K562 (cell line): ENCODE data around the gene GEMIN8. TPM values are rescaled to one million over a fixed set of nuclear protein-coding genes. Genes with fewer than 3 reads are reported as not detected.

Experiments used
- ARID2 ChIP-seq: fragments of 450-650 bp; IDR thresholded peaks from 2 replicates; pipeline ENCODE4 v1.6.1; 2017; ENCODE audit warnings: antibody characterized with exemption, mild to moderate bottlenecking
- ARNT ChIP-seq, 2 experiments: fragments of 450-650 bp; IDR thresholded peaks; 2 replicates each; pipeline ENCODE4 v1.6.1; 2016; ENCODE audit warnings: mild to moderate bottlenecking in 1 of 2
- DIDO1 ChIP-seq: fragments of 450-650 bp; IDR thresholded peaks from 2 replicates; pipeline ENCODE4 v1.6.1; 2016; ENCODE audit warnings: low read depth, missing biosample characterization, missing genetic modification characterization
- DPF2 ChIP-seq: fragments of 450-650 bp; IDR thresholded peaks from 2 replicates; pipeline ENCODE4 v1.6.1; 2016
- ESRRA ChIP-seq: fragments of 450-650 bp; IDR thresholded peaks from 2 replicates; pipeline ENCODE4 v1.6.1; 2014; ENCODE audit warnings: low read depth, mild to moderate bottlenecking, moderate library complexity, borderline replicate concordance
- FOXA1 ChIP-seq: fragments of 450-650 bp; IDR thresholded peaks from 2 replicates; pipeline ENCODE4 v1.6.1; 2016; ENCODE audit warnings: mild to moderate bottlenecking, borderline replicate concordance
- NELFE ChIP-seq: IDR thresholded peaks from 2 replicates; pipeline ENCODE4 v1.6.1; 2011; ENCODE audit warnings: mild to moderate bottlenecking; ENCODE audit not compliant: insufficient read depth, insufficient read length
- POLR2AphosphoS5 ChIP-seq: IDR thresholded peaks from 2 replicates; pipeline ENCODE4 v1.6.1; 2011; ENCODE audit warnings: mild to moderate bottlenecking, low read depth, low read length, moderate library complexity; ENCODE audit not compliant: control insufficient read depth, insufficient read depth
- RBM15 ChIP-seq: fragments of 200-400 bp; formaldehyde crosslinking; IDR thresholded peaks from 2 replicates; pipeline ENCODE4 v1.6.1; 2018; ENCODE audit warnings: mild to moderate bottlenecking, low read length, moderate library complexity; ENCODE audit not compliant: insufficient read depth
- SMARCA4 ChIP-seq: fragments of 450-650 bp; IDR thresholded peaks from 2 replicates; pipeline ENCODE4 v1.6.1; 2016
- STAT5B ChIP-seq: fragments of 250-450 bp; sonication (Bioruptor Pico); IDR thresholded peaks from 2 replicates; pipeline ENCODE4 v1.8.0; 2021; ENCODE audit warnings: mild to moderate bottlenecking, inconsistent platforms
- TAF15 ChIP-seq: fragments of 200-400 bp; formaldehyde crosslinking; IDR thresholded peaks from 2 replicates; pipeline ENCODE4 v1.6.1; 2017; ENCODE audit warnings: mild to moderate bottlenecking, low read depth, low read length, moderate library complexity
- ZNF408 ChIP-seq: fragments of 250-450 bp; sonication (Bioruptor Pico); IDR thresholded peaks from 2 replicates; pipeline ENCODE4 v1.4.0; 2020; ENCODE audit warnings: low read depth, mild to moderate bottlenecking, moderate library complexity
- ZNF507 ChIP-seq: conservative IDR thresholded peaks from 2 replicates; pipeline ENCODE4 v1.6.1; 2017; ENCODE audit warnings: missing genetic modification characterization, missing compliant biosample characterization
- ZNF583 ChIP-seq: fragments of 250-450 bp; sonication (Bioruptor Pico); IDR thresholded peaks from 2 replicates; pipeline ENCODE4 v1.4.0; 2020
- ZNF717 ChIP-seq: fragments of 250-450 bp; sonication (Bioruptor Pico); IDR thresholded peaks from 2 replicates; pipeline ENCODE4 v1.5.0; 2021
- ZNF76 ChIP-seq: fragments of 250-450 bp; sonication (Bioruptor Pico); IDR thresholded peaks from 2 replicates; pipeline ENCODE4 v1.4.0; 2020; ENCODE audit warnings: mild to moderate bottlenecking, moderate library complexity, borderline replicate concordance
- ZSCAN29 ChIP-seq: fragments of 450-650 bp; IDR thresholded peaks from 2 replicates; pipeline ENCODE4 v1.6.1; 2017
- polyA plus RNA-seq, 8 experiments: library from polyadenylated mRNA; depleted of rRNA in 4 of 8; stranded (reverse) in 5 of 8; unstranded in 3 of 8; fragments of >200 nt; fragmentation: Nextera tagmentation in 2 of 8; fragmentation: Illumina TruSeq in 1 of 8; extraction: Ambion mirVana in 2 of 8; extraction: Trizol in 1 of 8; gene quantifications; 2 replicates each; pipeline versions ENCODE4 v1.2.1 to v1.2.3, GENCODE V29; 2011 to 2014; ENCODE audit warnings: inconsistent platforms in 1 of 8, missing spikeins in 1 of 8
- total RNA-seq, 7 experiments: library from RNA; depleted of rRNA in 6 of 7; stranded (reverse); fragments of >200 nt in 6 of 7; fragmentation: Illumina TruSeq in 2 of 7; extraction: Trizol in 2 of 7; gene quantifications; 2 replicates each; pipeline versions ENCODE4 v1.2.1 to v1.2.3, GENCODE V29; 2011 to 2021; ENCODE audit warnings: low replicate concordance in 1 of 7
- TF ChIP-seq, protein P1 (sequence below): fragments of 450-650 bp; IDR thresholded peaks from 2 replicates; pipeline ENCODE4 v1.6.1; 2016; ENCODE audit warnings: low read depth, mild to moderate bottlenecking, moderate library complexity
- TF ChIP-seq, protein P2 (sequence below): fragments of 450-650 bp; IDR thresholded peaks from 2 replicates; pipeline ENCODE4 v1.6.1; 2016; ENCODE audit warnings: antibody characterized with exemption
- TF ChIP-seq, protein P3 (sequence below), 2 experiments: fragments of 200-800 bp in 1 of 2; sonication (Bioruptor generic) in 1 of 2; sonication (generic) in 1 of 2; formaldehyde crosslinking in 1 of 2; IDR thresholded peaks in 1 of 2; conservative IDR thresholded peaks in 1 of 2; 2 replicates each; pipeline versions ENCODE4 v1.5.0 to v1.6.1; 2016 to 2020; ENCODE audit warnings: missing compliant biosample characterization in 1 of 2, missing genetic modification characterization in 1 of 2, missing genetic modification reagents in 1 of 2
- TF ChIP-seq, protein P4 (sequence below): fragments of 250-450 bp; sonication (Bioruptor Pico); IDR thresholded peaks from 2 replicates; pipeline ENCODE4 v1.8.0; 2022; ENCODE audit warnings: moderate library complexity, mild to moderate bottlenecking, inconsistent platforms
- TF ChIP-seq, protein P5 (sequence below): fragments of 250-450 bp; sonication (Bioruptor Pico); IDR thresholded peaks from 2 replicates; pipeline ENCODE4 v1.4.0; 2020; ENCODE audit warnings: mild to moderate bottlenecking, moderate library complexity

Gene GEMIN8
- total and polyA plus RNA-seq, 9 of the 15 experiments (the other 6 are each of a cell fraction or from before 2014, with no cell fraction given), result 10.9 to 29.1 (median 16.9) TPM

DNA sequence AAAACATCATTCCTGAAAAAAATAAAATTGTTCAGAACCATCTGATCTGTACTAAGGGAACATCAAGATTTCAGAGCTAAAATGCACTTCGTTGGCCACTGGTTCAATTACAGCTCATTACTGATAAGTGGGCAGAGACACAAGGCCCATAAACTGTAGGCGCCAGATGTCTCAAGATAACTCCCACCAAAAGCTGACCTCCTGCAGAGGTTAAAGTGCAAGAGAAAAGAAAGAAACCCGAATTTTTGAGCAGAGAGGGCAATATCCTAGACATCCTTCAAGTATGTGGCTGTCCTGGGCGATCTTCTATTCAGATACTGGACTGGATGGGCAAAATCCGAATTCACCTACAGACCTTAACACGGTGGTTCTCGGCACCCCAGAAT is 660 bp downstream of the GEMIN8 start (continued):
- TF ChIP-seq, protein P1, sequence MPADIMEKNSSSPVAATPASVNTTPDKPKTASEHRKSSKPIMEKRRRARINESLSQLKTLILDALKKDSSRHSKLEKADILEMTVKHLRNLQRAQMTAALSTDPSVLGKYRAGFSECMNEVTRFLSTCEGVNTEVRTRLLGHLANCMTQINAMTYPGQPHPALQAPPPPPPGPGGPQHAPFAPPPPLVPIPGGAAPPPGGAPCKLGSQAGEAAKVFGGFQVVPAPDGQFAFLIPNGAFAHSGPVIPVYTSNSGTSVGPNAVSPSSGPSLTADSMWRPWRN, result no peak
- TF ChIP-seq ARNT (IDR thresholded peaks at IDR 0.05) (no peak), TAF15 (no peak), STAT5B (CRISPR knock-in tag) (no peak), DIDO1 (tag) (no peak), NELFE (no peak), ZNF507 (tag) (no peak), ZNF717 (CRISPR knock-in tag) (no peak), ESRRA (no peak), DPF2 (peak; percentile 77), RBM15 (no peak), ZNF76 (CRISPR knock-in tag) (no peak), POLR2AphosphoS5 (0 out of 2 replicates have a peak, but pooled peaks have one; percentile 30), ZSCAN29 (peak; percentile 83; the same call in 1 of the 2 replicates), ARID2 (no peak), ZNF583 (CRISPR knock-in tag) (no peak), SMARCA4 (peak; percentile 20; the same call in 1 of the 2 replicates), ZNF408 (CRISPR knock-in tag) (no peak), FOXA1 (no peak)
- TF ChIP-seq, protein P2, sequence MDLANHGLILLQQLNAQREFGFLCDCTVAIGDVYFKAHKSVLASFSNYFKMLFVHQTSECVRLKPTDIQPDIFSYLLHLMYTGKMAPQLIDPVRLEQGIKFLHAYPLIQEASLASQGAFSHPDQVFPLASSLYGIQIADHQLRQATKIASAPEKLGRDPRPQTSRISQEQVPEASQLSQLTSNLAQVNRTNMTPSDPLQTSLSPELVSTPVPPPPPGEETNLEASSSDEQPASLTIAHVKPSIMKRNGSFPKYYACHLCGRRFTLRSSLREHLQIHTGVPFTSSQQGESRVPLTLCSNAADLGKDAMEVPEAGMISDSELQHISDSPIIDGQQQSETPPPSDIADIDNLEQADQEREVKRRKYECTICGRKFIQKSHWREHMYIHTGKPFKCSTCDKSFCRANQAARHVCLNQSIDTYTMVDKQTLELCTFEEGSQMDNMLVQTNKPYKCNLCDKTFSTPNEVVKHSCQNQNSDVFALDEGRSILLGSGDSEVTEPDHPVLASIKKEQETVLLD, result no peak
- TF ChIP-seq, protein P3, sequence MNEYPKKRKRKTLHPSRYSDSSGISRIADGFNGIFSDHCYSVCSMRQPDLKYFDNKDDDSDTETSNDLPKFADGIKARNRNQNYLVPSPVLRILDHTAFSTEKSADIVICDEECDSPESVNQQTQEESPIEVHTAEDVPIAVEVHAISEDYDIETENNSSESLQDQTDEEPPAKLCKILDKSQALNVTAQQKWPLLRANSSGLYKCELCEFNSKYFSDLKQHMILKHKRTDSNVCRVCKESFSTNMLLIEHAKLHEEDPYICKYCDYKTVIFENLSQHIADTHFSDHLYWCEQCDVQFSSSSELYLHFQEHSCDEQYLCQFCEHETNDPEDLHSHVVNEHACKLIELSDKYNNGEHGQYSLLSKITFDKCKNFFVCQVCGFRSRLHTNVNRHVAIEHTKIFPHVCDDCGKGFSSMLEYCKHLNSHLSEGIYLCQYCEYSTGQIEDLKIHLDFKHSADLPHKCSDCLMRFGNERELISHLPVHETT (CRISPR knock-in tag; conservative IDR thresholded peaks at IDR 0.05 in 1 of 2, IDR thresholded peaks at IDR 0.05 in 1 of 2), result no peak
- TF ChIP-seq, protein P4, sequence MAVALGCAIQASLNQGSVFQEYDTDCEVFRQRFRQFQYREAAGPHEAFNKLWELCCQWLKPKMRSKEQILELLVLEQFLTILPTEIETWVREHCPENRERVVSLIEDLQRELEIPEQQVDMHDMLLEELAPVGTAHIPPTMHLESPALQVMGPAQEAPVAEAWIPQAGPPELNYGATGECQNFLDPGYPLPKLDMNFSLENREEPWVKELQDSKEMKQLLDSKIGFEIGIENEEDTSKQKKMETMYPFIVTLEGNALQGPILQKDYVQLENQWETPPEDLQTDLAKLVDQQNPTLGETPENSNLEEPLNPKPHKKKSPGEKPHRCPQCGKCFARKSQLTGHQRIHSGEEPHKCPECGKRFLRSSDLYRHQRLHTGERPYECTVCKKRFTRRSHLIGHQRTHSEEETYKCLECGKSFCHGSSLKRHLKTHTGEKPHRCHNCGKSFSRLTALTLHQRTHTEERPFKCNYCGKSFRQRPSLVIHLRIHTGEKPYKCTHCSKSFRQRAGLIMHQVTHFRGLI (CRISPR knock-in tag), result no peak
- TF ChIP-seq, protein P5, sequence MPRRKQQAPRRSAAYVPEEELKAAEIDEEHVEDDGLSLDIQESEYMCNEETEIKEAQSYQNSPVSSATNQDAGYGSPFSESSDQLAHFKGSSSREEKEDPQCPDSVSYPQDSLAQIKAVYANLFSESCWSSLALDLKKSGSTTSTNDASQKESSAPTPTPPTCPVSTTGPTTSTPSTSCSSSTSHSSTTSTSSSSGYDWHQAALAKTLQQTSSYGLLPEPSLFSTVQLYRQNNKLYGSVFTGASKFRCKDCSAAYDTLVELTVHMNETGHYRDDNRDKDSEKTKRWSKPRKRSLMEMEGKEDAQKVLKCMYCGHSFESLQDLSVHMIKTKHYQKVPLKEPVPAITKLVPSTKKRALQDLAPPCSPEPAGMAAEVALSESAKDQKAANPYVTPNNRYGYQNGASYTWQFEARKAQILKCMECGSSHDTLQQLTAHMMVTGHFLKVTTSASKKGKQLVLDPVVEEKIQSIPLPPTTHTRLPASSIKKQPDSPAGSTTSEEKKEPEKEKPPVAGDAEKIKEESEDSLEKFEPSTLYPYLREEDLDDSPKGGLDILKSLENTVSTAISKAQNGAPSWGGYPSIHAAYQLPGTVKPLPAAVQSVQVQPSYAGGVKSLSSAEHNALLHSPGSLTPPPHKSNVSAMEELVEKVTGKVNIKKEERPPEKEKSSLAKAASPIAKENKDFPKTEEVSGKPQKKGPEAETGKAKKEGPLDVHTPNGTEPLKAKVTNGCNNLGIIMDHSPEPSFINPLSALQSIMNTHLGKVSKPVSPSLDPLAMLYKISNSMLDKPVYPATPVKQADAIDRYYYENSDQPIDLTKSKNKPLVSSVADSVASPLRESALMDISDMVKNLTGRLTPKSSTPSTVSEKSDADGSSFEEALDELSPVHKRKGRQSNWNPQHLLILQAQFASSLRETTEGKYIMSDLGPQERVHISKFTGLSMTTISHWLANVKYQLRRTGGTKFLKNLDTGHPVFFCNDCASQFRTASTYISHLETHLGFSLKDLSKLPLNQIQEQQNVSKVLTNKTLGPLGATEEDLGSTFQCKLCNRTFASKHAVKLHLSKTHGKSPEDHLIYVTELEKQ (CRISPR knock-in tag), result no peak
